NCI-H446 treated with DMSO at 0.1 percent for 48 hours (cell line): ENCODE results near the gene DBR1.
"Not testable (repeated sequence)": the region's sequence is repeated elsewhere in the genome, so short reads cannot be mapped to it uniquely, and the experiment has no call there.

Source experiments
- DNase-seq: peaks from one replicate; lab custom pipeline; 2025; lab: John Stamatoyannopoulos, UW

DBR1 gene

GRCh38 chr3:138186803-138187295 lies 12.1 kb upstream of the DBR1 start:
- DNase-seq: no peak

GRCh38 chr3:138186221-138186620 lies 11.5 kb upstream of the DBR1 start:
- DNase-seq: no peak

- DNase-seq: no peak
These were observed 10.3 kb upstream of the DBR1 start for GRCh38 chr3:138184994-138185393.

- peak; percentile 47 for DNase-seq
These were observed 5.8 kb upstream of the DBR1 start for GRCh38 chr3:138180375-138181029.

- DNase-seq: no peak
These were observed 826 bp downstream of the DBR1 start for GRCh38 chr3:138173769-138174420.

- no peak for DNase-seq
These were observed 2.1 kb downstream of the DBR1 start for GRCh38 chr3:138172625-138173024.

- no peak for DNase-seq
These were observed 9.7 kb downstream of the DBR1 start for GRCh38 chr3:138165061-138165460.

- no peak for DNase-seq
These were observed 17.0 kb downstream of the DBR1 start for GRCh38 chr3:138157743-138158142.

- DNase-seq: no peak
These were observed 20.2 kb downstream of the DBR1 start for GRCh38 chr3:138154534-138154933.

- DNase-seq: no peak
These were observed 26.2 kb downstream of the DBR1 start for GRCh38 chr3:138148503-138148902.

GRCh38 chr3:138142181-138142580 lies 32.5 kb downstream of the DBR1 start:
- DNase-seq: not testable (repeated sequence)

- DNase-seq: no peak
These were observed 33.8 kb downstream of the DBR1 start for GRCh38 chr3:138140940-138141339.

- DNase-seq: no peak
These were observed 35.0 kb downstream of the DBR1 start for GRCh38 chr3:138139691-138140090.

- no peak for DNase-seq
These were observed 36.9 kb downstream of the DBR1 start for GRCh38 chr3:138137861-138138260.

- DNase-seq: no peak
These were observed 38.5 kb downstream of the DBR1 start for GRCh38 chr3:138136201-138136600.

GRCh38 chr3:138135833-138136194 lies 38.9 kb downstream of the DBR1 start:
- DNase-seq: no peak

GRCh38 chr3:138135146-138135832 lies 39.4 kb downstream of the DBR1 start:
- no peak for DNase-seq

GRCh38 chr3:138132239-138132638 lies 42.5 kb downstream of the DBR1 start, which contains the start of gene A4GNT:
Gene A4GNT (minus strand): TSS chr3:138132390. CDS start chr3:138131256, 1,134 bp downstream.
- DNase-seq: no peak

- no peak for DNase-seq
These were observed 46.9 kb downstream of the DBR1 start for GRCh38 chr3:138127636-138128365.

GRCh38 chr3:138125548-138126221 lies 49.0 kb downstream of the DBR1 start:
- DNase-seq: no peak

- DNase-seq: no peak
These were observed 49.9 kb downstream of the DBR1 start for GRCh38 chr3:138124706-138125355.
